Measurements from ENCODE around the gene BICDL1.

Gene BICDL1

DNA sequence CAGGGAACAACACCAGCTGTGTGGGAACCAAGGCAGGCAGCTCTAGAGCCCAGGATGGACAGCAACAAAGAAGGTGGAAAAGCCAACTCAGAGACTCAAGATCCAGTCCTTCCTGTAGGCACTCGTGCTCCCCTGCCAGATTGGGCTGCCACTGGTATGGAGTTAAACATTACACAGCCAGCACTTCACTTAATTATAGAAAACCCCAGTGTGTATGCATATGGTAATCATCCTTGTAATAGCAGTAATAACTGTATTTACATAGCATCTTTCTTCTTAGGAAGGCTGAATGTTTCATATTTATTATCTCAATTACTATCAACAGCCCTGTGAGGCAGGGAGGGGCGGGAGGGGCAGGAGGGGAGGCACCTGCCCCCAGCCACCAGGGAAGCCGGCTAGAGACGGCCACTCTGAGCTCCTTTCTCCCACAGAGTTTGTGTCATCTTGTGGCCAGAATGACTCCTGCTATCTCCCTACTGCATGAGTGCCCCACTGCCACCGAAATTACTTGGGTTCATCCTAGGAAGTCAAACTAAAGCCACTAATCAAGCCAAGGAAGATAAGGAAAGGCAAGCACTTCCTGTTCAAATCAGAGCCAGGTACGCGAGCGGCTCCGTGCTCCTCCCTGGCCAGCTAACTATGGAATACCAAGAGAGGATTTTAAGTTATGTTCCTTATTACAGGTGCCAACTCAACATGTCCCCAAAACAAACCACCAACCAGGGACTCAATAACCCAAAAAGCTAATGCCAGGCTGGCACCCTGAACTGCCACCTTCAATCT is 143.2 kb downstream of the BICDL1 start:
- DNase-seq, result no peak

DNA sequence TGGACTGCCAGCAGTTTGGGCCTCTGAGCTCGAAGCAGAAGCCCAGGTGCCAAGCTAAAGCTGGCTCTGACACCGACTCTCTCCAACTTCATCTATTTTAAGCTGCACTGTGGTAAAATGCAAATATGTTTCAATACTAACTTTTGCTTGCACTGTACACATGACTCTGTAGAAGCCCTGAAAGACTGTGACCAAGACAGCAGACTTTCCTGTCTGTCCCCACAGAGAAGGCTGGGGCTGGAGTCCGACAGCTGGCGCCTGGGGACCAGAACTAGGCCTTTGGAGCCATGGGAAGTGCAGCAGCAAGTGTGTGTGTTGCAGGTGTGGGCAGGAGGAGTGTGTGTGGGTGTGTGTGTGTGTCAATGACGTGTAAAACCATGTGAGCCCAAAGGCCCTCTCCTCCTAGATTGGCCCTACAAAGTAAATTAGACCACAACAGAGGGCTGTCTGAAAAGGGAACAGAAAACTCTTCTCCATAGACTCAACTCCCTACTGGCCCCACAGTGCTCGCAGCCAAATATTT is 143.9 kb downstream of the BICDL1 start:
- DNase-seq, result no peak

DNA sequence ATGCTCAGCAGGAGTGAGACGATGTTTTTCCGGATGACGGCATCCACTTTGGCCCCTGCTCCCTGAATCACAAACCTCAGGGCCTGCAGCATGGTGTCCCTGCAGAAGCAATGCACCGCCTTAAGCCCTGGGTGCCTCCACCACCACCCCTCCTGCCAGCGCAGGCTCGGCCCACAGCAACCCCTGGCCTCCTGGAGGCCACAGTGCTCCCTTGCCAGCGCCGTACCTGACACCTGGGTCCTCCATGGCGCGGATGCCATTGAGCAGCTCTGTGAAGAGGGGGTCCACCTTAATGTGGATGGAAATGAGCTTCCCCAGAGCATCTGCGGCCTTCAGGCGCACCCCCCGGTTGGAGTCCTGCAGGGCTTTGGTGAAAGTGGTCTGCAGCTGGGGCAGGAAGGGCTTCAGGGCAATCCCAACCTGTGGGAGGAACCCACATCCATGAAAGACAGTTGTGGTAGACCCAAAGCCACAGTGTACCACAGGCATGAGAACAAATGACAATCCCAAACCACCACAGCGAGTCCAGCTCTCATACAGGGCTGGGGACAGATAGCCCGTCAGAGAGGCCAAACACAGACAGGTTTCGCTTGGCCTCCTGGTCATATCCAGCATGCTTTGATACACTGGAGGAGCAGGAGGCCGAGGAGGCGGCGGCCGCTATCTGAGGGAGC is 145.4 kb downstream of the BICDL1 start:
- DNase-seq, result no peak

DNA sequence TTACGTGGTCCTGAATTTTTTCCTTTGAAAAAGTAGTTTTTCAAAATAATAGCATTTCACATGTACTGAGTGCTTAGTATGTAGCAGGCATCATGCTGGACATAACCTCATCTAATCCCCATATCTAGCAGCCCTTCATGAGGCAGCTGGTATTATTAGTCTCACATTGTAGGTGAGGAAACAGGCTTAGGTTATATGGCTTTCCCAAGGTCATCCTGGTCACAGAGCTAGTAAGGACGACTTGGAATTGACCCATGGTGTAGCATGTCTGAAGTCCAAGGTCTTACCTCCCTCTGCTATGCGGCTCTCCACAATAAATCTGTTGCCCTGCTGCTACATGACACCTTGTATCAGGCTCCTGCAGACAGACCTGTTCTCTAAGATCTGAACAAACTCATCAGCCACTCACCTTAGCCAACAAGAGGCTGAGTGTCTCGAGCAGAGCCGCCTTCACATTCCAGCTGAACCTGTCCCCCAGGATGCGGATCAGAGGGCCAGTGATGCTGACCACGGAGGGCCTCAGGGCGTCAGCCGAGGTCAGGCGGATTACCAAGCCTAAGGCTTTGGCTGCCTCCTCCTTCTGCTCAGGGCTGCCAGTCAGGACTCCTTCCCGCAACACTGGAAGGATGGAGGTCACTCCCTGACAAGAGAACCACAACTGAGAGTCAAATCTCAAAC is 147.2 kb downstream of the BICDL1 start:
- no peak for DNase-seq

DNA sequence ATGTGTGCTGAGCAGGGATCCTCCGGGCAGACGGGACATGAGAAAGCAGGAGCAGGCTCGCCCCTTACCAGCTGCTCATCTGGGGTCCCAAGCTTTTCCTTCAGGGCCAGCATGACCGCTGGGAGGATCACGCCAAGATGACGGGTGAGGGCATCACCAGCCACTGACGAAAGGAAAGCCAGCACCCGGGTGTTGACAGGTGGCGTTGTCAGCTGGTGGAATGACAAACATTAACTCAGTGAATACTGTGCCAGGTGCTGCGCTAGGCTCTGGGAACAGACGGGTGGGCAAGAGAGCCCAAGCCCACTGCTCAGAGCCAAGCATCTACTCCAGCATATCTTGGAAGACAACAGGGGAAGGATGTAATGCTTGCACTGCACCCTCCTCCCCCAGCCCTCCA is 148.8 kb downstream of the BICDL1 start:
- DNase-seq, result no peak

DNA sequence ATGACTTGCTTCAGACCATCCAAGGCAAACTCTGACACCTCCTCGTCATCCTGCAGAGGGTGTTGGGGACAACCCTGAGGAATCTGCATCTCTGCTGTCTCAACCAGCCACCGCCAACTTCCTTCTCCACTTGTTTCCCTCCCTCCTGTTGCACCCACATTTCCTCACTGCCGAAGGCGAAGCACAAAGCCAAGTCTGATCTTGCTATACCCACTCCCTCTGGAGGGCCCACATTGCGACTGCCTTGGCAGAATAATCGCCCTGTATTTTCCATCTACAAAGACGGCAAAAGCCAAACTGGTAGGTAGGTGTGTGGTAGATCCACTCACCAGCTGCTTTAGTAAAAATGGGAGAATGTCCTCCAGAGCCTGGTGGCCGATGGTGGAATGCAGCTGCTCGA is 149.3 kb downstream of the BICDL1 start:
- DNase-seq, result no peak

DNA sequence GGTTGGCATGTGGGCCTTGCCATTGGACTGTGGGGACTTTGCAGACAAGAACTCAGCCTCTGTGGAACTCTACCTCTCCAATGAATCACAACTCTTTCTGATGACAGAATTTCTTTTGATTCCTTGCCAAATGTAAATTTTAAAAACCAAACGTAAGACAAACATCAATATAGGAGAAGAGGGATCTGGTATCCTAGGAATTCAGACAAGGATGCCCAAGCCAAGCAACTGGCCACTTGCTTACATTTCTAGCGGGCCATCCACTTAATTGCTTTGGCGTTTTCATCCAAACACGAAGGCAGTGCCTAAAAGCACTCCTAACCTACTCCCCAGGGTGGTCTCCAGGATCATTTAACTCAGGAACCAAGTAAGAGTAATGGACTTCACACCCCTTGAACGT is 150.9 kb downstream of the BICDL1 start:
- no peak for DNase-seq

DNA sequence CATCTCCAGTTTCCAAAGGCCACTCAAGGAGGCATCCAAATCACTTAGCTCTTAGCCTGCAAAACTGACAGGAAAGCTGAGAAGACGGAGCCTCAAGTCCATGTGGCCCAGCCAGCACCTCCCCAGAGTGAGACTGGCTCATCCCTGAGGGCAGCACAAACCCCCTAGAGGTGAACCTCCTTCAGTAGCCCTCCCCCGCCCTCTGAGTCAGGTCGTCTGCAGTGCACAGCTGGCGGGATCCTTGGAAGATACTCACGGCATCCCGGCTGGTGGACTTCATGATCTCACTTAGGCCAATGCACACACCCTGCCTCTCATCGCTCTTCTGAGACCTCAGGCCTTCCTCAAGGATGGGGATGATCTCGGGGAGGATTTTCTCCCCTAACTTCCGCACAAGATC is 151.6 kb downstream of the BICDL1 start:
- DNase-seq, result no peak

DNA sequence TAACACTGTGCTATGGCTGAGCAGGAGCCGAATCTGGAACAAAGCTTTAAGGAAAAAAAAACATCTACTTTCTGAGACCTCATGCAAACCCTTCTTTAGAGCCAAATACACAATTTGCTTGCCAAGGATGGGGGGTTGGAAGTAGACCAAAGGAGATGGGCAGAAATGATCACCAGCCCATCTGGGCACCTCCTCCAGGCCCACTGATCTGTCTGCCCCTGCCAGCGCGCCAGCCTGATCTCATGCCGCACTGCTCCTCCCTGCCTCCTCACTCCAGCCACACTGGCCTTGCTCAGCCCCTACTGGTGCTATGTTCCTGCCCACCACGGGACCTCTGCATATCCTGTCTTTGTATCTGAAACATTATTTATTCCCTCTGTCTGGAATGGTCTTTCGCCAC is 152.3 kb downstream of the BICDL1 start:
- no peak for DNase-seq

DNA sequence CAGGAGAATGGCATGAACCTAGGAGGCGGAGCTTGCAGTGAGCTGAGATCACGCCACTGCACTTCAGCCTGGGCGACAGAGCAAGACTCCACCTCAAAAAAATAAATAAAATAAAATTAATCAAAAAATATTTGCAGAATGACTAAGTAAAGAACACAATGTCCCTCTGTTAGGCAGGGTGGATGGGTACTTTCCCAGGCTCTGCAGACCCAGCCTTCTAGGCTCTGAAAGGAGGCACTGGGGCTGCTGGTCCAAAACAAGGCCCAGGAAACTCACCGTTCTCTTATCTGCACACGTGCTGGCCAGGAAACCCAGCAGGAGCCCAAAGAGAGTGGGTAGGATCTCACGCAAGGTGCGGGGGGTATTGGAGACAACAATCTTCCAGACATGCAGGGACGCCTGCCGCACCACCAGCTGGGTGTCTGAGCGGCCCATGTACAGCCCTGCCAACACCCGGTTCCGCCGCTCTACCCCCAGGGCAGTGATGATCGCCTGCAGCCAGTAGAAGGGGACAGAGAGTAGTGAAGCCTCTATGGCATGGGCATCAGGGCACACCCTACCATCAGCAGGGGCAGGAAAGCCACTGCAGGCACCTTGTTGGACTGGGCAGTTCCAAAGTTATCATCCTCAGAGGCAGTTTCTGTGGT is 153.3 kb downstream of the BICDL1 start:
- no peak for DNase-seq
